SH-SY5Y (cell line): ENCODE measurements around the gene CNNM2.

ENCODE experiments used
- GATA2 ChIP-seq: IDR thresholded peaks from 2 replicates; pipeline ENCODE4 v1.6.1; 2011; ENCODE audit warnings: mild to moderate bottlenecking, low read depth, low read length
- GATA3 ChIP-seq: IDR thresholded peaks from 2 replicates; pipeline ENCODE4 v1.6.1; 2011; ENCODE audit warnings: low read depth, mild to moderate bottlenecking, low read length, moderate library complexity

GRCh38 chr10:103105462-103105861 lies 187.4 kb downstream of the CNNM2 start:
- TF ChIP-seq GATA2: no peak
- TF ChIP-seq GATA3: no peak
